Measurements from ENCODE around the gene URM1.
A peak's percentile ranks its signal among the peaks of the same experiment; 100 is the strongest.

The URM1 gene

DNA sequence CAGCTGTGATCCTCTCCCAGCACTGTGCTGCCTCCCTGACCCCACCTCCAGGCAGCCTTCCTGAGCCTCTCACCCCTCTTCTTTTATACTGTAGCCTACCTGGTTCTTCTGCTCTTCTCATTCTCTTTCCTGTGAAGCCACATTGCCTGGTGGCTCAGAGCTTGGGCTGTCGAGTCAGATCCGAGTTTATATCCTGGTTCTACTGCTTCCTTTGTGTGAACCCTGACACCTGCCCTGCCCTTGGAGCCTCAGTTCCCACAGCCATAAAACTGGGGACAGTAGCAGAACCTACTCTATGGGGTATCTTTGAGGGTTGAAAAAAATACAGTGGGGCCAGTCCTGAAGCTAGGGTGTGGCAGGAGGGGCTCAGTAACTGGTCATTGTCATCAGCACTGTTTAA, 22.0 kb upstream of the URM1 start:
- DNase-seq (ENCODE audit: low read depth) = no peak

DNA sequence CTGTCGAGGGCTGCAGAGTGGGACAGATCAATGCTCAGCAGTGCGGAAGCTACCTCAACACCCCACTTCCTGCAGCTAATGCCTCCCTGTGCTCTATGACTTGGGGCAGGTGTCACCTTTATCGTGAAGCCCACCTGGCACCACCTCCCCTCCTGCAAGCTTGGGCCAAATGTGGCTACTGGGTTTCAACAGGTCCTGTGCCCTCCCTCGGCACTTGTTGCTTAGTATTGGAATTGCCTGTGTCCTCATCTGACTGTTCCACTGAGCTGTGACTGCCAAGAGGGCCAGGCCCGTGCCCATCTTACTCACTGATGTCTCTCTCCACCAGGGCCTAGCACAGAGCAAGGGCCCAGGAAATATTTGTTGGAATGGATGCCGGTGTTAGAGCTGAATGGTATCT, 21.4 kb upstream of the URM1 start:
- no peak for DNase-seq (ENCODE audit: low read depth)

- DNase-seq (ENCODE audit: low read depth) = no peak
Measured at GRCh38 chr9:128355451-128355850, 15.7 kb upstream of the URM1 start.

DNA sequence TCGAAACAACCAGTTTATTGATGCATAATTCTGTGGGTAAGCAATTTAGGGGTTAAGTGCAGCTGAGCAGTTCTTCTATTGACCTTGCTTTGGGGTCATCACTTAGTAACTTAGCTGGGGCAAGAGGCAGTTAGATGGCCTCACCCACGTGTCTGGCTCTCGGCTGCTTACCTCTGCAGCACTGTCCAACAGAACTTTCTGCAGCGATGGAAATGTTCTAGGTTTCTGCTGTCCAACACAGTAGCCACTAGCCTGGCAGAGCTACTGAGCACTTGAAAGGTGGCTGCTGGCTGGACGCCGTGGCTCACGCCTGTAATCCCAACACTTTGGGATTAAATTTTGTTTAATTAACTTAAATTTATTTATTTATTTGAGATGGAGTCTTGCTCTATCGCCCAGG, 13.1 kb upstream of the URM1 start:
- DNase-seq (ENCODE audit: low read depth) = no peak

- DNase-seq (ENCODE audit: low read depth) = no peak
Measured at GRCh38 chr9:128358861-128359260, 12.3 kb upstream of the URM1 start.

DNA sequence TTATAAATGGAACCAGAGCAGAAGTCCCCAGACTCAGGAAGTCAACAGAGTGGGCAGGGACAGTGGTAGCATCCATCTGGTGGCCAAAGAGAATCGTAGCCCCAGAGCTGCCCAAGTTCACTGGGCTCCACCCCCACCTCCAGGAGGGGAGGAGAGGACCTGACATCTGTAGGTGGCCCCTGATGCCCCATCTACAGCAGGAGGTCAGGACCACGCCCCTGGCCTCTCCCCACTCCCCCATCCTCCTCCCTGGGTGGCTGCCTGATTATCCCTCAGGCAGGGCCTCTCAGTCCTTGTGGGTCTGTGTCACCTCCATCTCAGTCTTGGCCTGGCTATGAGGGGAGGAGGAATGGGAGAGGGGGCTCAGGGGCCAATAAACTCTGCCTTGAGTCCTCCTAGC, 10.3 kb upstream of the URM1 start:
- DNase-seq (ENCODE audit: low read depth) = no peak

DNA sequence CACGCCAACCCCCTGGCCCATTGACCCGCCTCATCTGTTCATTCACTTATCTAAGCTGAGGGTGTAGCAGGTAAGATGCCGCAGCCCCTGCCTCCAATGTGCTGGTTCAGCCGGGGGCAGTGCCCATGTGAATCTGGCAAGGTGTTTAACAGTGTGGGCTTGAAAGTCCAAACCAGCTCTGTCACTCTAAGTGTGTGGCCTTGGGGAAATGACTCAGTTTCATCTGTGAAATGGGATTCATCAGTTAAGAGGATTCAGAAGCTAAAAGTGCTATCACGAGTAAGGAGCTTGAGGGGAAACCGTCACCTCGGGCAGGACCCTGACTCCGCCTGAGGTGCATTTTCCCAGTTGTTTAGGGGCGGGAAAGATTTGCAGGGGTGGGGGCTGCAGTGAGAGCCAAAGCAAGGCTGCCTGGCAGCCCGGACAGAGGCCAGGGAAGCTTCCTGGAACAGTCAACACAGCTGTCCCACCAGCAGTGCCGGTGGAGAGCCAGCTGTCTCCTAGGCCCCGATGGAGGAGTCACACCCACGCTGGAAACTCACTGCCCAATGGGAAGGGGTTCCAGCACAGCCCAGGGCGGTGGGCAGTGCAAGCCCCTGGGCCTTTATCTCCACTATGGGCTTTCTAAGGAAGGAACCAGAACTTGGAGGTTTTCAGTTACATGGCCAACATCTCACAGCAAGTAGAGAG, 9.7 kb upstream of the URM1 start:
- peak; percentile 47 for DNase-seq (ENCODE audit: low read depth)

GRCh38 chr9:128361986-128362646, 9.1 kb upstream of the URM1 start:
- peak; percentile 89 for DNase-seq (ENCODE audit: low read depth)

- no peak for DNase-seq (ENCODE audit: low read depth)
Measured at GRCh38 chr9:128362774-128363173, 8.4 kb upstream of the URM1 start.

DNA sequence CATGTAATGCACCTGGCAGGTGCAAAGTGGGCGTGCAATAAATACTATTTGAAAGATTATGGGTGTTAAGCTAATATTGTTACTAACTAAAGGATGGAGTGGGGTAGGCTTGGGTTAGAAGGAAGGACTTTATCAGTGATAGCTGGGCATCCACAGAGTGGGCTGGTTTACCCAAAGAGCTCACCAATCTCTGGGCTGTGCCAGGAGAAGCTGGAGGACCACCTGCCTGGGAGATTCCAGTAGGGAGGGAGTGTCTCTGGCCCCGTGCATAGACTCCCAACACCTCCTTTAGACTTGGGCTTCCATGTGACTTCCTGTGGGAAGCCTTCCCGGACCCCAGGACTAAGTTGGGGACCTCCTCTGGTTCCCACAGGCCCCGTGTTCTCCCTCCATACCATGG, 5.6 kb upstream of the URM1 start:
- DNase-seq (ENCODE audit: low read depth) = no peak

GRCh38 chr9:128369024-128369706, 2.0 kb upstream of the URM1 start:
- DNase-seq (ENCODE audit: low read depth) = no peak

DNA sequence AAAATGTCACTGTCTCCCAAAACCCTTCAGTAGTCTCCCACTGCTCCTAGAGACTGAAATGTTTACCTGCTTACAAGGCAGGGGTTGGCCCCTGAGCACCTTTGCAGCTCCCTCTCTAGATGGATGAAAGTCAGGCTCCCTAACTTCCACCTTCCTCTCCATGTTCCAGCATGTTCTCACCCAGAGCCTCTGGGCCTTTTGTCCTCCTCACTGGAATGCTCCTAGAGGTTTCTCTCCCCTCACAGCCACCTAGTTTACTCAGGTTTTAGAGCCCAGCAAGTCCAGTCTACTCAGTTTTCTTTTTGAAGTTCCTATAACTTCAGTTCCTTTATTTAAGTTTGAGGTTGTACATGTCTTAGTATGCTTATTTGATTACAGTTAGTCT, 815 bp upstream of the URM1 start:
- no peak for DNase-seq (ENCODE audit: low read depth)

GRCh38 chr9:128371630-128372117, 500 bp downstream of the URM1 start:
- peak; percentile 28 for DNase-seq (ENCODE audit: low read depth)

GRCh38 chr9:128372188-128372641, 1.0 kb downstream of the URM1 start:
- peak; percentile 44 for DNase-seq (ENCODE audit: low read depth)

GRCh38 chr9:128372784-128373183, 1.6 kb downstream of the URM1 start:
- peak; percentile 71 for DNase-seq (ENCODE audit: low read depth)

- DNase-seq (ENCODE audit: low read depth) = no peak
Measured at GRCh38 chr9:128374221-128374675, 3.1 kb downstream of the URM1 start.

DNA sequence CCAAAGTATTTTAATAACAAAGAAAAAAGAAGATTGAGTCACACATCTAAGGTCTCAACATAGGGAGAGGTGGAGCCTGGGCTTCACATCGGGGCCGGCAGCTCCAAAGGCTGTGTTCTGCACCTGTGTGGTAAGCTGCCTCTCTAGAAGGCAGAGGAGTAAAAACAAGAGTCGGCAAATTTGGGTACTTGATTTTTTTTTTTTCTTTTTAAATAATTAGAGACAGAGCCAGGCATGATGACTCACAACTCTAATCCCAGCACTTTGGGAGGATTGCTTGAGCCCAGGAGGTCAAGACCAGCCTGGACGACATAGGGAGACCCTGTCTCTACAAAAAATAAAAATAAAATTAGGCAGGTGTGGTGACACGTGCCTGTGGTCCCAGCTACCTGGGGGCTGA, 4.7 kb downstream of the URM1 start:
- DNase-seq (ENCODE audit: low read depth) = peak; percentile 21

DNA sequence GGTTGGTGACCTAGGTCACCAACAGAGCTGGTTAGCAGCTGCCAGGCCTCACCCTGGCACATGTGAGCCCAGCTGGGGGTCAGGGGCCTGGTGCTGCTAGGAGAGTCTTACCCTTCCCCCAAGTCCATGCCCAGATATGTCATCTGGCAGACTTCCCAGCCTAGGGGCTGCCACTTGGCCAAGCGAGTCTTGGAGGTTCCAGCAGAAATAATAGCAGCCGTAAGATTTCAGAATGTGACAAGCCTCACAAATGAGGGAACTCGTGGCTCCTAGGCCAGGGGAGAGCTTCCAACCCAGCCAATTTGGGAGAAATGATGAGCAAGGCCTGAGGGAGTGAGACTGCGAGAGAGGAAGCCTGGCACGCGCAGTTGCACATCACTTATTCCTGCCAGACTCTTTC, 11.1 kb downstream of the URM1 start:
- no peak for DNase-seq (ENCODE audit: low read depth)

DNA sequence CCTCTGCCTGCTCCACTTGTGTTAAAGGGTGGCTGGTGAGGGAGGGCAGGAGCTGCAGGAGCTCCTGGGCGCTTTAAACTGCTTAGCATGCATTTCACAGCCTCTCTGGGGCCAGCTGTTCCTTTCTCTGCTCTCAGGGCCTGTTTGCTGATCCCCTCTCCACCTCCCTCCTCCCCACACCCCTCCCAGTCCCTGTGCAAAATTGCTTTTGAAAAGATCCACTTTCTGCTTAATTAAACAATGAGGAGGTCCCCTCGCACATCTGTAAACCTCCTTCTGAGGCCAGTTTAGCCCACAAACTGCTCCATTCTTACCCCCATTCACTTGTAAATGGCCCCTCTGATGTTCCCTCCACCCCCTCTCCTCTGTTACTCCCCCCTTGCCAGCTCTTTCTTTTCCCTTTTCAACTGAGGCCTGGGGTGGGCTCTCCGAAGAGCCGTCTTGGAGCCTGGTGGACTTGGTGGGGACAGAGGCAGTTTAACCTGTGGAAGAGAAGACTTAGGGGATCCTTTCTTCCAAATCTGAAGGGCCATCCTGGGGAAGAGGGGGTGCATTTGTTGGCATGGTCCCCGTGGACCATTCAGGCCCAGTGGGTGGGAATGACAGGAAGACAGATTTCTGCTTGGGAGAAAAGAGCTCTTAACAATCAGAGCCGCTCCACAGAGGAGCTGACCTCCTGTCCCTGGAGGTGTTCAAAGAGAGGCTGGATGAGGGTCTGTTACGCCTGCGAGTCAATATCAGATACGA, 12.0 kb downstream of the URM1 start:
- DNase-seq (ENCODE audit: low read depth) = no peak

GRCh38 chr9:128383791-128384190, 12.6 kb downstream of the URM1 start:
- no peak for DNase-seq (ENCODE audit: low read depth)

- DNase-seq (ENCODE audit: low read depth) = peak; percentile 30
Measured at GRCh38 chr9:128384801-128385495, 13.8 kb downstream of the URM1 start.
